ENCODE data around the gene FKBP7. TPM values are rescaled to one million over a fixed set of nuclear protein-coding genes. Genes with fewer than 3 reads are reported as not detected.

Gene FKBP7
- total RNA-seq, 1 experiment from 2014 or later: 4.8 TPM

GRCh38 chr2:178513876-178514275, 35.5 kb upstream of the FKBP7 start:
- Histone ChIP-seq H4K8ac (replicated peaks; ENCODE audit: insufficient read length, low read depth, low read length) (no peak overlapping the region), H2AK5ac (ENCODE audit: insufficient read length, low read length) (no peak overlapping the region), H3K56ac (ENCODE audit: insufficient read length, low read depth, low read length) (no peak overlapping the region), H3K9me3 (ENCODE audit: control insufficient read depth, low read depth, low read length) (no peaks in the 10 kb centered on the region), H3K9ac (ENCODE audit: extremely low read depth, insufficient read length, low read length) (no peak overlapping the region), H3K79me1 (ENCODE audit: insufficient read depth, low read depth, low read length, poor library complexity, severe bottlenecking) (no peaks in the 10 kb centered on the region), H2BK5ac (ENCODE audit: insufficient read length, low read length) (no peak overlapping the region), H3K79me2 (ENCODE audit: insufficient read depth, low read length) (no peaks in the 10 kb centered on the region), H3K27me3 (ENCODE audit: insufficient read depth, low read length) (no peaks in the 10 kb centered on the region), H3T11ph (ENCODE audit: low read length) (no peak overlapping the region), H2AFZ (ENCODE audit: low read length) (no peak overlapping the region), H4K5ac (ENCODE audit: insufficient read length, low read depth, low read length) (no peak overlapping the region), H3K4me1 (ENCODE audit: insufficient read depth, low read length) (no peaks in the 10 kb centered on the region), H3K23me2 (ENCODE audit: insufficient read length, low read depth, low read length, poor library complexity, severe bottlenecking) (no peaks in the 10 kb centered on the region), H3K14ac (ENCODE audit: insufficient read depth, low read length) (no peak overlapping the region), H2BK120ac (ENCODE audit: low read depth, low read length, poor library complexity, severe bottlenecking) (no peak overlapping the region), H2BK12ac (ENCODE audit: insufficient read length, low read depth, low read length) (no peak overlapping the region), H3K4ac (ENCODE audit: low read depth, low read length) (no peak overlapping the region), H3K27ac (ENCODE audit: insufficient read length, low read depth, low read length) (no peak overlapping the region), H3K4me2 (ENCODE audit: insufficient read depth, insufficient read length, low read length) (no peak overlapping the region), H2BK20ac (ENCODE audit: low read depth, low read length, poor library complexity, severe bottlenecking) (no peak overlapping the region), H3K23ac (ENCODE audit: insufficient read length, low read depth, low read length) (no peak overlapping the region), H3K18ac (ENCODE audit: insufficient read length, low read depth, low read length) (no peak overlapping the region), H2BK15ac (ENCODE audit: low read depth, low read length) (no peak overlapping the region), H4K91ac (ENCODE audit: insufficient read length, low read depth, low read length) (no peak overlapping the region), H4K20me1 (ENCODE audit: control insufficient read depth, insufficient read depth, insufficient read length) (no peaks in the 10 kb centered on the region)
- WGBS (ENCODE audit: extremely low coverage, insufficient read length, low lambda C conversion rate): no CpG with 5 or more reads among the region's 4 CpGs
- H3K36me3 Mint-ChIP-seq (ENCODE audit: insufficient read depth in 1 of 3, low read depth in 3 of 3): no peaks in the 10 kb centered on the region
- H3K4me3 Mint-ChIP-seq: no peak overlapping the region
- H3K27me3 Mint-ChIP-seq (ENCODE audit: low read depth): no peaks in the 10 kb centered on the region
- no peaks in the 10 kb centered on the region for H3K4me1 Mint-ChIP-seq
- no peaks in the 10 kb centered on the region for H3K9me3 Mint-ChIP-seq
- H3K27ac Mint-ChIP-seq: no peak overlapping the region
- DNase-seq: no peak
- no peak for TF ChIP-seq CTCF (conservative IDR thresholded peaks at IDR 0.05)
